Bronchial epithelial cell (primary cell): Measurements from ENCODE around the gene BCOR. TPM values are rescaled to one million over a fixed set of nuclear protein-coding genes. Genes with fewer than 3 reads are reported as not detected.
A peak's percentile ranks its signal among the peaks of the same experiment; 100 is the strongest.

Experiments
- DNase-seq: peaks from one replicate; pipeline ENCODE4 v3.0.0-alpha.2; 2010; ENCODE audit warnings: low read depth
- FAIRE-seq: peaks from 2 replicates; lab custom pipeline; 2011; peaks lifted over from hg19 to GRCh38; lab: Jason Lieb, UNC
- H3K27me3 ChIP-seq: 2 replicates; pipeline ENCODE4 v1.5.1; 2011; ENCODE audit warnings: low read length; ENCODE audit not compliant: control insufficient read depth, insufficient read depth
- H3K36me3 ChIP-seq: 2 replicates; pipeline ENCODE4 v1.5.1; 2011; ENCODE audit warnings: low read length; ENCODE audit not compliant: control insufficient read depth, insufficient read depth
- H3K4me3 ChIP-seq: 2 replicates; pipeline ENCODE4 v1.5.1; 2011; ENCODE audit warnings: mild to moderate bottlenecking, low read depth, low read length, control low read depth
- total RNA-seq: library from RNA; depleted of rRNA; stranded (reverse); fragments of >200 nt; gene quantifications from 2 replicates; pipeline ENCODE4 v1.2.1, GENCODE V29; 2014
- TF ChIP-seq, protein P1 (sequence below): IDR thresholded peaks from 2 replicates; pipeline ENCODE4 v1.5.1; 2011; ENCODE audit warnings: mild to moderate bottlenecking, moderate library complexity, low read length, control low read depth, inconsistent platforms; ENCODE audit not compliant: insufficient read depth, severe bottlenecking

BCOR gene
- total RNA-seq, 1 donor from 2014 or later = 6.1 TPM

DNA sequence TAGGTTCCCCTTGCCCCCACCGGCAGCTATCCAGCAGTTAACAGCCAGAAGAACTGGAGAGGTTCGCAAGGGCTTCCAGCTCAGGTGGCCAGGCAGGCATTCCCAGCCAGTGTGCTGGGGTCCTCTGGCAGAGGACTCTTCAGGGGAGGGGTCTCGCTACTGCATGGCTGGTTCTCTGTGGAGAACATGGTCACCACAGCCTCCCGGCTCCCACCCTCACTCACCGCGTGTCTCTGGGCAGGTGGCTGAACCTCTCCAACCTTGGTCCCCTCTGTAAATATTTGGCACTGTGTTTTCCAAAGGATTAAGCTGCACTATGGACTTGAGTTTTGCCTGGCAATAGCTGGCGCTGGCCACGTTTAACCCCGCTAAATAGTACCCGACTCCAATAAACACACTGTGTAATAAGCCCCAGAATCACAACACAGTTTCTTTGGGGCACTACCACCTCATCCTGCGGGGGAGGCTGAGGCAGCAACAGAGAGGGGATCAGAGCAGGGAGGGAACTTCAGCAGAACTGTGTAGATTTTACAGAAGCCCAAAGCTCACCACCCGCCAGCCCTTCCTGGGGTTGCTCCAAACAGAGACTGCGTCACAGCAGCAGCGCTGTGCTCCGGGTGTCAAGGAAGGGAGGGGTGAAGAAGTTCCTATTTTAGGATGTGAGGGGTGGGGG lies 15.2 kb downstream of the BCOR start:
- Histone ChIP-seq H3K27me3 (no peaks in the 10 kb centered on the region), H3K4me3 (no peak overlapping the region), H3K36me3 (no peaks in the 10 kb centered on the region)
- DNase-seq (no peak), FAIRE-seq (no peak)
- TF ChIP-seq, protein P1, sequence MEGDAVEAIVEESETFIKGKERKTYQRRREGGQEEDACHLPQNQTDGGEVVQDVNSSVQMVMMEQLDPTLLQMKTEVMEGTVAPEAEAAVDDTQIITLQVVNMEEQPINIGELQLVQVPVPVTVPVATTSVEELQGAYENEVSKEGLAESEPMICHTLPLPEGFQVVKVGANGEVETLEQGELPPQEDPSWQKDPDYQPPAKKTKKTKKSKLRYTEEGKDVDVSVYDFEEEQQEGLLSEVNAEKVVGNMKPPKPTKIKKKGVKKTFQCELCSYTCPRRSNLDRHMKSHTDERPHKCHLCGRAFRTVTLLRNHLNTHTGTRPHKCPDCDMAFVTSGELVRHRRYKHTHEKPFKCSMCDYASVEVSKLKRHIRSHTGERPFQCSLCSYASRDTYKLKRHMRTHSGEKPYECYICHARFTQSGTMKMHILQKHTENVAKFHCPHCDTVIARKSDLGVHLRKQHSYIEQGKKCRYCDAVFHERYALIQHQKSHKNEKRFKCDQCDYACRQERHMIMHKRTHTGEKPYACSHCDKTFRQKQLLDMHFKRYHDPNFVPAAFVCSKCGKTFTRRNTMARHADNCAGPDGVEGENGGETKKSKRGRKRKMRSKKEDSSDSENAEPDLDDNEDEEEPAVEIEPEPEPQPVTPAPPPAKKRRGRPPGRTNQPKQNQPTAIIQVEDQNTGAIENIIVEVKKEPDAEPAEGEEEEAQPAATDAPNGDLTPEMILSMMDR = no peak

DNA sequence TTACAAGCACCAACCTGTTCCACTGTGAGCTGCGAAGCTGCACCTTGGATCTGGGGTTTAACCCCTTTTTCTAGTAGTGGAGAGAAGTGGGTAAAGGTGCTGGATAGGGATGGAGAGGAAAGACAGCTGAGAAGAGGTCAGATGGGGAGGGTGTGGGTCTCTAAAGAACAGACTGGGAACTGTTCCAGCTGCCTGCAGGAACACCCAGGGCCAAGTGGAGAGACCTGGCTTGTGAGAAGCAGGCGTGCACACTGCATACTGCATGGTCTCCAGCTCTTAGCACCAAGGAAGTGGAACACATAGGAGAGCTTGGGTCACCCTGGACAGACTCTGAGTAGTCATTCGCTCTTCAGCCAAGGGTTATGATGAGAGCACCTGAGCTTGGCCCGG lies 16.1 kb downstream of the BCOR start:
- Histone ChIP-seq H3K27me3 (no peaks in the 10 kb centered on the region), H3K4me3 (no peak overlapping the region), H3K36me3 (no peaks in the 10 kb centered on the region)
- no peak for FAIRE-seq
- TF ChIP-seq, protein P1 = no peak
- peak; percentile 37 for DNase-seq

DNA sequence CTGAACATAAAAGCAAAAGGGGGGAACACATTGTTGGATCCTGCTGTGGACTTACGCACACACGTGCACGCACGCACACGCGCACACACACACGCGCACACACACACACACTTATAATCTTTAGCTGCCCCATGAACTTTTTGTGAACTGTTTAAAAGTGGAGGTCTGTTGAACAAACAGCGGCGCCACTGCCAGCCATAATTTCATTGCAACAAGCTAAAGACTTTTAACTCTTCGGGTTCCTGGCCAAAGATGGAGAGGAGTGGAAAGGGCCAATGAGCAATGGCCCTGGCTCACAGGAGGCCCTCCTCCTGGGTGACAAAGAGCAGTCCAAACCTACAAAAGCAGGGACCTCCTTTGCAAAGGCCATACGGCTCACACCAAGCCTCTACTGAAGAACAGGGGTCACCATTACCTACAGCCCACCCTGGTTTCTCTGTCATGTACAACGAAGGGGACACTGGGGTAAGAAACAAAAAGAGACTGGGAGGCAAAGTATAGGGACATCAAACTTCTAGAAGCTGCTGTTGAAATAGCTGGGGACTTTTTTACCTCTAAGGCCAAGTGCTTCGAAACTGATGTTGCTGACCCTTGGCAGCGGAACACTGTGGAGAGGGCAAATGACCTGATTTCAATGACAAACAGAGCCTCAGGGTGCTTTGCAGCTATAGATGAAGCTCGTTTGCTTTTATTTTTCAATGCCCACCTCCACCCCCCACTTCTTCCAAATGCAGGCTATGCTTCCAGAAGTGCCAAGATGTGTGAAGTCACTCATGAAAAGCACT lies 16.7 kb downstream of the BCOR start:
- Histone ChIP-seq H3K4me3 (no peak overlapping the region), H3K27me3 (no peaks in the 10 kb centered on the region), H3K36me3 (no peaks in the 10 kb centered on the region)
- FAIRE-seq (peak; percentile 58), DNase-seq (no peak)
- TF ChIP-seq, protein P1 = no peak

DNA sequence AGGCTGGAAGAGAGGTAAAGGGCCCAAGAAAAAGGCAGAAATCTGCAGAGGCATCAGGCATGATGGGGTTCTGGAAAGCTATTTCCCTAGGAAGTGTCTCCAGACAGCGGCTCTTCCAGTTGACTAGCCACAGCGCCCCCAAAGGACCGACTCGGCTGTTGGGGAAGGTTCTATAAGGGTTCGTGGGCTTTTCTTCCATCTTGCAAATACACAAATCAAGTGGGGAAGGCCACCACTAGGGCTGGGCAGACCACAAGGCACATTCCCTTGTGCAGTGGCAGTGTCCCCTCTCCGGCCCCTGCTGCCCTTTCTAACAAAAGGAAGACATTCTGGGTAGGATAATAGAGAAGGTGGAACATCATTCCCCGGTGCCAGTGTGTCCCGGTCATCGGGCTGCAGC lies 18.2 kb downstream of the BCOR start:
- Histone ChIP-seq H3K36me3 (no peaks in the 10 kb centered on the region), H3K4me3 (no peak overlapping the region), H3K27me3 (no peaks in the 10 kb centered on the region)
- FAIRE-seq (no peak), DNase-seq (no peak)
- TF ChIP-seq, protein P1 = no peak

DNA sequence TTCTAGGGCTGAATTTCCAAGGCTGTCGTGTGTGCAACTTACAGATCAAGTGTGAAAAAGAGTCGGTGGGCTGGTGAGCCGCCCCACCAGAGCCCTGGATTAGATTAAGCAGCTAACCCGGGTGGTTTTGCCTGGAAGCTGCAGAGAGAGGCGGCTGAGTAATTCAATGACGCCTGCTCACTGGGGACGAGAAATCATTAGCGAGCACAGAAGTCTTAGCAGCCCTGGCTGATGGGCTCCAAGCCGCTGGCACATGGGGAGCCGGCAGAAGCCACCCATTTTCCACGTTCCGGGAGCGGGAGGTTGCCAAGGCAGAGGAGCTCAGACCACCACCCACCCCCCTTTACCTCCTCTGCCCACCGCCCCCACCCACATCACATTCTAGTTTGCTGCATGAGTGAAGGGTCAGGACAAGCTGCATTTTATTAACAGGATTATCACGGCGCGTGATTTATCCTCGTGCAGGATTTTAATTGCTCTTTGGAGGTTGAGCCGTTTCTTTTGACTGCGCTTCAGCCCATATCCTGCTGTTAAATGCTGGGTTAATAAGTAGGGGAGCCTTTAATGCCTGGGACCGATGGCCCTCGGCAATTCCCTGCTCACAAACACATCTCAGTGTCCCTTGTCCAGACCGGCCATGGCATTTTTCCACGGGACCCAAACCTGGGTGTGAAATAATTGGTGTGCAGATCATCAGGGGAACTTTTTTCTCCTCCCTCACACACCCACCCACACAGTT lies 19.1 kb downstream of the BCOR start:
- no peaks in the 10 kb centered on the region for H3K36me3 ChIP-seq
- TF ChIP-seq, protein P1 = no peak
- H3K27me3 ChIP-seq = no peaks in the 10 kb centered on the region
- DNase-seq = no peak
- no peak overlapping the region for H3K4me3 ChIP-seq
- no peak for FAIRE-seq
